ENCODE measurements around the gene STXBP6. TPM values are rescaled to one million over a fixed set of nuclear protein-coding genes. Genes with fewer than 3 reads are reported as not detected.

Gene STXBP6
- total RNA-seq, 1 experiment from 2014 or later: 12.3 TPM

GRCh38 chr14:24954037-24954699 lies 95.8 kb downstream of the STXBP6 start:
- ChIA-PET POLR2A (ENCODE audit: unreplicated experiment) (interaction anchor here (0.6 kb wide), 1 partner anchor 22 kb away, joined by 15 read pairs; no protein-coding TSS in a partner anchor), CTCF (no interaction called here)
- no TSS peak for BruUV-seq (replicated peaks)
- Histone ChIP-seq H3K4me1 (replicated peaks; ENCODE audit: insufficient read depth) (no peaks in the 10 kb centered on the region), H3K9me3 (ENCODE audit: insufficient read depth, low read depth) (no peaks in the 10 kb centered on the region), H3K36me3 (ENCODE audit: low read depth) (no peaks in the 10 kb centered on the region), H3K27me3 (ENCODE audit: insufficient read depth, low read depth) (no peaks in the 10 kb centered on the region), H2AFZ (no peak overlapping the region), H3K27ac (no peak overlapping the region), H4K20me1 (ENCODE audit: insufficient read depth) (no peaks in the 10 kb centered on the region), H3F3A (ENCODE audit: insufficient read depth, low read depth) (no peaks in the 10 kb centered on the region), H3K4me2 (no peak overlapping the region), H3K79me2 (ENCODE audit: low read depth) (no peaks in the 10 kb centered on the region), H3K9me2 (ENCODE audit: insufficient read depth) (no peaks in the 10 kb centered on the region), H3K4me3 (no peak overlapping the region)
- TF ChIP-seq, protein P1, sequence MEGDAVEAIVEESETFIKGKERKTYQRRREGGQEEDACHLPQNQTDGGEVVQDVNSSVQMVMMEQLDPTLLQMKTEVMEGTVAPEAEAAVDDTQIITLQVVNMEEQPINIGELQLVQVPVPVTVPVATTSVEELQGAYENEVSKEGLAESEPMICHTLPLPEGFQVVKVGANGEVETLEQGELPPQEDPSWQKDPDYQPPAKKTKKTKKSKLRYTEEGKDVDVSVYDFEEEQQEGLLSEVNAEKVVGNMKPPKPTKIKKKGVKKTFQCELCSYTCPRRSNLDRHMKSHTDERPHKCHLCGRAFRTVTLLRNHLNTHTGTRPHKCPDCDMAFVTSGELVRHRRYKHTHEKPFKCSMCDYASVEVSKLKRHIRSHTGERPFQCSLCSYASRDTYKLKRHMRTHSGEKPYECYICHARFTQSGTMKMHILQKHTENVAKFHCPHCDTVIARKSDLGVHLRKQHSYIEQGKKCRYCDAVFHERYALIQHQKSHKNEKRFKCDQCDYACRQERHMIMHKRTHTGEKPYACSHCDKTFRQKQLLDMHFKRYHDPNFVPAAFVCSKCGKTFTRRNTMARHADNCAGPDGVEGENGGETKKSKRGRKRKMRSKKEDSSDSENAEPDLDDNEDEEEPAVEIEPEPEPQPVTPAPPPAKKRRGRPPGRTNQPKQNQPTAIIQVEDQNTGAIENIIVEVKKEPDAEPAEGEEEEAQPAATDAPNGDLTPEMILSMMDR (conservative IDR thresholded peaks at IDR 0.05): no peak
- no peak for TF ChIP-seq EZH2 (IDR thresholded peaks at IDR 0.05; ENCODE audit: low read depth)
- DNase-seq: no peak
- intact Hi-C loops (cut with micrococcal nuclease; ENCODE audit: unreplicated experiment): no loop called here

- H4K20me1 ChIP-seq (ENCODE audit: insufficient read depth): no peaks in the 10 kb centered on the region
Measured at GRCh38 chr14:24952851-24953666, 96.9 kb downstream of the STXBP6 start.

DNA sequence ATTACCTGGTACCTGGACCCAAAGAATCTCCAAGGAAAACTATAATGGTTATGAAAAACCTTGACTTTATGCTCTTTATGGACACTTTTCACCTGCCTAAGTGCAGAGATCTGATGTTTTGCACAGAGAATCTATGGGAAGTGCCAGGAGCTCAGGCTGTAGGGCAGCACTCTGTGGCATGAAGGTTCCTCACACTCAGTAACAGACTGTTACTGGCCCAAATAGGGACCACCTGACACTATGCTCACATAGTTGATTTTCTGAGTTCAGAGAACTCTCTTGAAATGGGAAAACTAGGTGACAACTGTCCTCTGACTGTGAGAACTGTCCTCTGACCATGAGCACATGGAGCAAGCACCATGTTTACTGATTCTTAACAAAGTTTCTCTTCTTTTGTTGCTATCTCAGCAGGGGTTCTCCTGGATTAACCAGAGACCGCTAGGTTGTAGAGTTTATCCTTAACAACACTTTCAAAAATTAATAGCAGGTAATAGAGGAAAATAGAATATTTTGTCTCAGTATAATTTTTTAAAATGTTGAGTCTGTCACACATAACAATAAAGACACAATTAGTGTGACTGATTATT lies 101.6 kb downstream of the STXBP6 start:
- no peak for DNase-seq
- Histone ChIP-seq H3K4me2 (no peak overlapping the region), H3K9me2 (ENCODE audit: insufficient read depth) (no peaks in the 10 kb centered on the region), H3K79me2 (ENCODE audit: low read depth) (no peaks in the 10 kb centered on the region), H3K27ac (no peak overlapping the region), H3K4me1 (replicated peaks; ENCODE audit: insufficient read depth) (no peaks in the 10 kb centered on the region), H3K36me3 (ENCODE audit: low read depth) (no peaks in the 10 kb centered on the region), H4K20me1 (ENCODE audit: insufficient read depth) (no peaks in the 10 kb centered on the region), H3F3A (ENCODE audit: insufficient read depth, low read depth) (no peaks in the 10 kb centered on the region), H3K27me3 (ENCODE audit: insufficient read depth, low read depth) (no peaks in the 10 kb centered on the region), H3K4me3 (no peak overlapping the region), H2AFZ (no peak overlapping the region), H3K9me3 (ENCODE audit: insufficient read depth, low read depth) (no peaks in the 10 kb centered on the region)
- CTCF ChIA-PET: no interaction called here
- BruUV-seq (replicated peaks): no TSS peak
- POLR2A ChIA-PET (ENCODE audit: unreplicated experiment): no interaction called here
- intact Hi-C loops (cut with micrococcal nuclease; ENCODE audit: unreplicated experiment): no loop called here
- TF ChIP-seq EZH2 (IDR thresholded peaks at IDR 0.05; ENCODE audit: low read depth): no peak
- TF ChIP-seq, protein P1 (conservative IDR thresholded peaks at IDR 0.05): no peak

More at GRCh38 chr14:24952851-24953666, 96.9 kb downstream of the STXBP6 start:
- Histone ChIP-seq H3K79me2 (ENCODE audit: low read depth) (no peaks in the 10 kb centered on the region), H3K4me3 (no peak overlapping the region), H3K4me2 (no peak overlapping the region), H3K4me1 (replicated peaks; ENCODE audit: insufficient read depth) (no peaks in the 10 kb centered on the region), H3K9me2 (ENCODE audit: insufficient read depth) (no peaks in the 10 kb centered on the region), H3F3A (ENCODE audit: insufficient read depth, low read depth) (no peaks in the 10 kb centered on the region), H3K27me3 (ENCODE audit: insufficient read depth, low read depth) (no peaks in the 10 kb centered on the region), H3K36me3 (ENCODE audit: low read depth) (no peaks in the 10 kb centered on the region), H3K27ac (no peak overlapping the region), H2AFZ (no peak overlapping the region), H3K9me3 (ENCODE audit: insufficient read depth, low read depth) (no peaks in the 10 kb centered on the region)
- BruUV-seq (replicated peaks): no TSS peak
- ChIA-PET POLR2A (ENCODE audit: unreplicated experiment) (interaction anchor here (0.7 kb wide), 1 partner anchor 180 kb away, joined by 3 read pairs; no protein-coding TSS in a partner anchor), CTCF (no interaction called here)
- TF ChIP-seq, protein P1 (conservative IDR thresholded peaks at IDR 0.05): no peak
- no peak for TF ChIP-seq EZH2 (IDR thresholded peaks at IDR 0.05; ENCODE audit: low read depth)
- intact Hi-C loops (cut with micrococcal nuclease; ENCODE audit: unreplicated experiment): no loop called here
- no peak for DNase-seq

All from PC-9 (cell line).